ENCODE data around the gene DLX4. TPM values are rescaled to one million over a fixed set of nuclear protein-coding genes. Genes with fewer than 3 reads are reported as not detected.

DLX4 gene
- total RNA-seq, 6 experiments from 2014 or later = not detected

DNA sequence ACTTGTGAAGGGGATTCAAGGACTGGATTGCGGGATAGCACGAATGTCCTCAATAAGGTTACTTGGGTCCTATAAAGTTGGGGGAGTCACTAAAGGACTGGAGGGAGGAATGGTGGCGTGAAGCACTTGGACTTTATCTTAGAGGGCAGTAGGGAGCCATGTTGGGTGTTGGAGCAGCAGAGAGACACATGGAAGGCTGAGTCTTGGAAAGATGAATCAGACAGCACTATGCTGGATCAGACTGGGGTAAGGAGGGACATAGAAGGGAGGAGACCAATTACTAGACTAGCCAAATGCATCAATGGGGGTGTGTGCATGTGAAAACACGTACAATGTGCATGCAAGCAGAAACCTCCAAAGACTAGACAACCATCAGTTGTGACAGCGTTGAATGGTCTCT is 26.0 kb upstream of the DLX4 start:
- Histone ChIP-seq H3K4me1 (no peaks in the 10 kb centered on the region), H3K4me3 (no peak overlapping the region), H3K36me3 (no peaks in the 10 kb centered on the region), H3K9me3 (no peaks in the 10 kb centered on the region), H3K27me3 (peaks cover 0 to 4% of the 10 kb centered on the region in 2 donors), H3K27ac (no peak overlapping the region)
- DNase-seq (no peak), ATAC-seq (no peak)
- WGBS (ENCODE audit: insufficient coverage, low coverage, low lambda C conversion rate, missing lambda C conversion rate) = 73% methylated on average over 5 of the region's 5 CpGs
- TF ChIP-seq POLR2A (IDR thresholded peaks at IDR 0.05) = no peak
- intact Hi-C loops (cut with DNase I) = no loop called here

DNA sequence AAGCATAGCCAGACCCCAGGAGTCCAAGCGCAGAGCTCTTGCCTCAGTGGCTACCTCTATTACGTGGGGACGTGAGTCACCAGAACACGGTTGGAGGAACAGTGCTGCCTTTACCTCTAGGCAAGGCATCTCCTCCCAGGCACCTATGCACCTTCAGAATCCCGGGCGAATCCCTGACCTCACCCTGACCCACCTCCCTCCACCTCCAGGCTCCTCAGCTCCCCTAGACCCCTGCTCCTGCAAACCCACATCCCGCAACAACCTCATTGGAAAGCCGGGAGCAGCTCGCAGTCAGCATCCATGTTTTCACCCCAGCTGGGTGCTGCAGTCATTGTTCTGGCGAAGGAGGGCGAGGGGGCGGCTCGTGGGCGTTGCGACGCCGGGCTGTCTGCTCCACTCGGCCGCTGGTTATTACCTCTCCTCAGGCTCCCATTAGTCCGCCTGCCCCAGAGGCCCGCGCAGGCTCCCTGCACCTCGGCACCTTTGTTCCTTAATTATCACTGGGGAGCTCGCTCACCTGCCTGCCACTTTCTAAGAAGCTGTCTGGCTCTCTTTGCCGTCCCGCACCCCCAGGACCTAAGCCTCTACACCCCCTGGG is 24.6 kb upstream of the DLX4 start:
- no peak overlapping the region for H3K4me3 ChIP-seq
- no peak for TF ChIP-seq POLR2A (IDR thresholded peaks at IDR 0.05)
- TF ChIP-seq, protein P1, sequence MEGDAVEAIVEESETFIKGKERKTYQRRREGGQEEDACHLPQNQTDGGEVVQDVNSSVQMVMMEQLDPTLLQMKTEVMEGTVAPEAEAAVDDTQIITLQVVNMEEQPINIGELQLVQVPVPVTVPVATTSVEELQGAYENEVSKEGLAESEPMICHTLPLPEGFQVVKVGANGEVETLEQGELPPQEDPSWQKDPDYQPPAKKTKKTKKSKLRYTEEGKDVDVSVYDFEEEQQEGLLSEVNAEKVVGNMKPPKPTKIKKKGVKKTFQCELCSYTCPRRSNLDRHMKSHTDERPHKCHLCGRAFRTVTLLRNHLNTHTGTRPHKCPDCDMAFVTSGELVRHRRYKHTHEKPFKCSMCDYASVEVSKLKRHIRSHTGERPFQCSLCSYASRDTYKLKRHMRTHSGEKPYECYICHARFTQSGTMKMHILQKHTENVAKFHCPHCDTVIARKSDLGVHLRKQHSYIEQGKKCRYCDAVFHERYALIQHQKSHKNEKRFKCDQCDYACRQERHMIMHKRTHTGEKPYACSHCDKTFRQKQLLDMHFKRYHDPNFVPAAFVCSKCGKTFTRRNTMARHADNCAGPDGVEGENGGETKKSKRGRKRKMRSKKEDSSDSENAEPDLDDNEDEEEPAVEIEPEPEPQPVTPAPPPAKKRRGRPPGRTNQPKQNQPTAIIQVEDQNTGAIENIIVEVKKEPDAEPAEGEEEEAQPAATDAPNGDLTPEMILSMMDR (IDR thresholded peaks at IDR 0.05) = no peak
- ATAC-seq (no peak), DNase-seq (no peak)
- intact Hi-C loops (cut with DNase I) = no loop called here
- H3K4me1 ChIP-seq = no peaks in the 10 kb centered on the region
- no peaks in the 10 kb centered on the region for H3K36me3 ChIP-seq
- H3K9me3 ChIP-seq = no peaks in the 10 kb centered on the region
- H3K27ac ChIP-seq = no peak overlapping the region
- WGBS (ENCODE audit: insufficient coverage, low coverage, low lambda C conversion rate, missing lambda C conversion rate) = 8% methylated on average over 13 of the region's 26 CpGs
- peaks cover 0 to under 1% of the 10 kb centered on the region in 2 donors for H3K27me3 ChIP-seq

DNA sequence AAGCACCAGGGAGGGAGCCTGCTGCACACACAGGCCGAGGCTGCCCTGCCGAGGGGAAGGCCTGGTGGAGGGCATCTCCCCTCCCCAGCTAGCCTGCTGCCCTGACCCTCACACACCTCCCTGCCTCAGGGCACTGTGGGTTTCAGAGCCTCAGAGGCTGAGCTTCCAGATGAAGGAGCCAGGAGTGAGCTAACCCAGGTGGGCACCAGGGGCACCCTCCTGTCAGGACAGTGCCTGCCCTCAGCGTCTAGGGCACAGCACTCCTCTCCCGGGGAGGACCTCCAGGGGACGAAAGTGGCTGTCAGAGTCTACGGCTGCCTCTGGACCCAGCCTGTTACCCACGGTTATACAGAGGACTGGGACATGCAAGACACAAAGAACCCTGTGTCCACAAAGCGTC is 22.8 kb upstream of the DLX4 start:
- Histone ChIP-seq H3K27ac (no peak overlapping the region), H3K27me3 (no peaks in the 10 kb centered on the region), H3K4me3 (no peak overlapping the region), H3K36me3 (no peaks in the 10 kb centered on the region), H3K4me1 (no peaks in the 10 kb centered on the region), H3K9me3 (no peaks in the 10 kb centered on the region)
- TF ChIP-seq, protein P1 (IDR thresholded peaks at IDR 0.05) = no peak
- TF ChIP-seq POLR2A (IDR thresholded peaks at IDR 0.05) = no peak
- ATAC-seq = no peak
- no peak for DNase-seq
- intact Hi-C loops (cut with DNase I) = no loop called here
- WGBS (ENCODE audit: insufficient coverage, low coverage, low lambda C conversion rate, missing lambda C conversion rate) = no CpG with 5 or more reads among the region's 8 CpGs

DNA sequence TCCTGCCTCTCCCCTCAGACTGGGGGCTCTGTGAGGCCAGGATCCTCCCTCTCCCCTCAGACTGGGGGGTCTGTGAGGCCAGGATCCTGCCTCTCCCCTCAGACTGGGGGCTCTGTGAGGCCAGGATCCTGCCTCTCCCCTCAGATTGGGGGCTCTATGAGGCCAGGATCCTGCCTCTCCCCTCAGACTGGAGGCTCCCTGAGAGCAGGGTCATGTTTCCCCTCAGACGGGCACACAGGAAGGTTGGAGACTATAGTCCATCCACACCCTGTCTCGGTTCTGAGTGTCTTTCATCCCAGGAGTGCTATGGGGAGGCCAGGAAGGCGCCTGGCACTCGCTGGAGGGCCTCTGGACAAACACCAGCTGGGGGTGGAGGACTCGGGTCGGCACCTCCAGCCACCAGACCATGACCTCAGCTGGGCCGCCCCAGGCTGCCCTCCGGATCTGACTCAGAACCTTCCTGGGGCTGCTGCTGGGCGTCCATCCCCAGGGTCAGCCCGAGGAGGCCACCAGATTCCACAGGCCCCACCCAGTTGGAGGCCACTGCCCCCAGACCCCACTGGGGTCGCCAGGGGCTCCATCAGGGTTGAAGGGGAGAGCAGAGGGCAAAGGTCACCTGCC is 21.9 kb upstream of the DLX4 start:
- Histone ChIP-seq H3K4me3 (no peak overlapping the region), H3K36me3 (no peaks in the 10 kb centered on the region), H3K27me3 (no peaks in the 10 kb centered on the region), H3K9me3 (no peaks in the 10 kb centered on the region), H3K4me1 (no peaks in the 10 kb centered on the region), H3K27ac (no peak overlapping the region)
- WGBS (ENCODE audit: insufficient coverage, low coverage, low lambda C conversion rate, missing lambda C conversion rate) = no CpG with 5 or more reads among the region's 11 CpGs
- TF ChIP-seq POLR2A (IDR thresholded peaks at IDR 0.05) = no peak
- TF ChIP-seq, protein P1 (IDR thresholded peaks at IDR 0.05) = no peak
- intact Hi-C loops (cut with DNase I) = no loop called here
- ATAC-seq = no peak
- DNase-seq = no peak

DNA sequence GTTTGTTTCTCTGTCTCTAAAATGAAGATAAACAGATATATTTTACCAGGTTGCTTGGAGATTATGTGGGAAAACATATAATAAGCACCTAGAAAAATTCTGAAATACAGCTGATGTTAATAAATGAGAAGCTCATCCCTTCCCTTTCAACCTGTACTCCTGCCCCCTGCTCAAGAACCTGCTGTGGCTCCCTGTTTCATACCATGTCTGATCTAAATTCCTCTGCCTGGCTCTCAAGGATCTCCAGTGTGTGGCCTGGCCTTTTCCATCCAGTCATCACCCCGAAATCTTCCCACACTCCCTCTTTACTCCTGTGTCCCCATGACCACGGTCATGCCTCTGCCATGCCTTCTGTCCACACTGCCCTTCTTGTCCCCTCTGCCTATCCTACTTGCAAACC is 19.4 kb upstream of the DLX4 start:
- Histone ChIP-seq H3K27me3 (no peaks in the 10 kb centered on the region), H3K9me3 (no peaks in the 10 kb centered on the region), H3K4me1 (no peaks in the 10 kb centered on the region), H3K36me3 (no peaks in the 10 kb centered on the region), H3K4me3 (no peak overlapping the region), H3K27ac (no peak overlapping the region)
- TF ChIP-seq POLR2A (IDR thresholded peaks at IDR 0.05) = no peak
- TF ChIP-seq, protein P1 (IDR thresholded peaks at IDR 0.05) = no peak
- intact Hi-C loops (cut with DNase I) = no loop called here
- DNase-seq (no peak), ATAC-seq (no peak)
- WGBS (ENCODE audit: insufficient coverage, low coverage, low lambda C conversion rate, missing lambda C conversion rate) = 65% methylated on average over 2 of the region's 2 CpGs
